ENCODE measurements around the gene CAMK1D.
"Not testable (repeated sequence)": the region's sequence is repeated elsewhere in the genome, so short reads cannot be mapped to it uniquely, and the experiment has no call there.

Gene CAMK1D

DNA sequence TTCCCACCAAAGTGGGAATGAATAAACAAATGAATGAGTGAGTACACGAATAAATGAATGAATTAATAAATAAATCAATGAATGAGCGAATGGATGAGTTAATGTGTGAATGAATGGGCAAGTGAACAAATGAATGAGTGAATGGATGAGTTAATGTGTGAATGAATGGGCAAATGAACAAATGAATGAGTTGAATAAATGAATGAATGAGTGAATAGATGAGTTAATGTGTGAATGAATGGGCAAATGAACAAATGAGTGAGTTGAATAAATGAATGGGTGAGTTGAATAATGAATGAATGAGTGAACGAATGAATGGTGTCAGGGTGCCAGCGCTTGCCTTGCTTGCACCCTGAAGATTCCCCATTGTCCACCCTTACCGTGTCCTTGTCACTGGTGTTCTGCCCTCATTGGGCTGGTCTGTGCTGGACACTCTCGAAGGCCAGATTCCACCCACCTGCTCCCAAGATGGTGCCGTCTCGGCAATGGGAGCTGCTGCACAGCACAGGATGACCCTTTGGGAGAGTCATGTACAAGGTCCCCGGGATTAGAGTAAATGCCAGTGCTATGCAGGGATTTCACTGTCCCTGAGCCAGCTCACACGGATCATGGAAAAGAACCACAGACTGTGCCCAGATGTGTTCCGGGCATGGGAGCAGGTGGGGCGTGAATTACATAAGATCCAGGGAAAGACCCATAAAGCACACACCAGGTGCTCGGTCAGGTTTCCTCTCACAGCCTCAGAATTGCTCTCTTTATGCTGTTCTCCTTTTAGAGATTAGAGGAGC lies 83.2 kb downstream of the CAMK1D start:
- peak; percentile 23 for DNase-seq

DNA sequence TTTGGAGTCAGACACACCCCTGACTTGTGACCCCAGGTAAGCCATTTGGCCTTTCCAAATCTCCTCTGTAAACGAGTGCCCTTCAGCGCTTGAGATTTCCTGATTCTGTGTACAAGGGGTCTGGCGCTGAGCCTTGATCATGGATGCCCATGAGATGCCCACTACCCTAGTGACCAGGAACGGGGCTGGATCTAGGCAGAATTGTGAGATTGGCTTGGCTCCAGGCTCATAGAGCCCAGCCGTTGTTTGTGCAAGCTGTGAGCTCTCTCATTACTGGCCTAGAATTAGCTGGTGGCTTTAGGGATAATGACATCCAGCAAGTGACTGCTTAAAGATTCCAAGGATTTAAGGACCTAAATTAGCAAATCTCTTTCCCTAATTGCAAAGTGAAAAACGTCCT lies 84.9 kb downstream of the CAMK1D start:
- DNase-seq: no peak

DNA sequence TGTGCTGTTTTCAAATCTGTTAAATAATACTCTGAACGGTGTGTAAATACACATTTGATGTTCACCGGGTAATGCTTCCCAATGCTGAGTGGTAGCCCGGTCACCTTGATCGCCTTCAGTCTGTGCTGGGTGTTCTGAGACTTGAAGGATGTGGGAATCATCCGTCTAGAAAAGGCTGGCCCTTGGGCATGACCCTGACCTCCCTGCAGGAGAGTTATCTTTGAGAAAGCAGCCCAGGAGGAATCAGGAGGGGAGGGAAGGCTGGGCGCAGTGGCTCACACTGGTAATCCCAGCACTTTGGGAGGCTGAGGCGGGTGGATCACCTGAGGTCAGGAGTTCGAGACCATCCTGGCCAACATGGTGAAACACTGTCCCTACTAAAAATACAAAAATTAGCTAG lies 85.3 kb downstream of the CAMK1D start:
- not testable (repeated sequence) for DNase-seq

DNA sequence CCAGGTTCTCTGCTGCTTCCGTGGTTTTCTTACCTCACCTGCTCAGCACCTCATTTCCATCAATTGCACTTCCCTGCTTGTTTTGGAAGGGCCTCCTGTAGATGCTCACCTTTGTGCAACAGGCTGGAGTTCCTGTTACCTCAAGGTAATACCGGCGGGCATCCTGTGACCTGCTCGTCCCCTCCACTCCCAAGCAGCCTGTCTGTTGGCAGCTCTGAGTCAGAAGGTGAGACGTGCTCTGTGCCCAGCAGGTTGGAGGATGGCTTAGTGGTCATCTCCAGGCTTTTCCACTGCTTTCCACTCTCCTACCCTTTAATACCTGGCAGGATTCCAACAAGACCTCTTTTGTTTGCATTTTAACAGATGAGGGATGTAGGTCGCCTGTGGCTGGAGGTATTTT lies 86.0 kb downstream of the CAMK1D start:
- no peak for DNase-seq

DNA sequence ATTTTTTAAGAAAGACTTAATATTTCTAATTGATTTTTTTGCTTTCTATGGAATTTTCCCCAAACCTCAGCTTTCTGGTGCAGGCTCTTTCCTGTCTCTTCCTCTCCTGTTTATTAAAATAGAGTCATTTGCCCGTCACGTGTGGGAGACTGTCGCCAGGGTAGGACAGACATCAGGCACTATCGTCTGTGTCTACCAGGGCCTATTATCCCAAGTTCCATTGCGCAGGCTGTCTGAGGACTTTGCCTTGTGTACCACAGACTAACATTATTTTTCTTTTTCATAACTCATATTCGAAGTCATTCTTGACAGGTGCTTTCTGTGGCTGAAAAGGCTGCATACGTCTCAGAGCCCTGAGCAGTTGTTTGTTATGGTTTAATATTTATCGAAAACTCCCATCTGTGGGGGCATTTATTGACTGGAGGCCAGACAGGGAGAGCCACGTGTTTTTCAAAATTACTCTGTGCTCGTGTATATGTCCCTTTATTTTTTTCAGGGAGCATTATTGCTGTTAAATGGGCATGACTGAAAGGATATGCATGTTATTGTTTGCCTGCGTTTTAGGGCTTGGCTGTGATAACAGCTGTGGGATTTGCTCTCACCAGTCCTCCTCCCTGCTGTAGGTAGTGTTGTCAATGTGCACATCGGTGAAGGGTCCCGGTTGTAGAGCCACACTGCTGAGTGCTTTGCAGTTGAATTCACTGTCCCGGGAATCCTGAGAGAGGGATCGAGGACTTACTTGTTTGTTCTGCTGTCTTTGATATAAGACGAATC lies 89.8 kb downstream of the CAMK1D start:
- no peak for DNase-seq

DNA sequence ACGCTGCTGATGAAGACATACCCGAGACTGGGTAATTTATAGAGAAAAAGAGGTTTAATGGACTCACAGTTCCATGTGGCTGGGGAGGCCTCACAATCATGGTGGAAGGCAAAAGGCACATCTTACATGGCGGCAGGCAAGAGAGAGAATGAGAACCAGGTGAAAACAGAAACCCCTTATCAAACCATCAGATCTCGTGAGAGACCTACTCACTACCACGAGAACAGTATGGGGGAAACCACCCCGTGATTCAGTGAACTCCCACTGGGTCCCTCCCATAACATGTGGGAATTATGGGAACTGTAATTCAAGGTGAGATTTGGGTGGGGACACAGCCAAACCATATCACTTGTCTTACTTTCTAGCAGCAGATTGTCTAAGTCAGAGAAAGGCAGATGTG lies 90.4 kb downstream of the CAMK1D start:
- not testable (repeated sequence) for DNase-seq

DNA sequence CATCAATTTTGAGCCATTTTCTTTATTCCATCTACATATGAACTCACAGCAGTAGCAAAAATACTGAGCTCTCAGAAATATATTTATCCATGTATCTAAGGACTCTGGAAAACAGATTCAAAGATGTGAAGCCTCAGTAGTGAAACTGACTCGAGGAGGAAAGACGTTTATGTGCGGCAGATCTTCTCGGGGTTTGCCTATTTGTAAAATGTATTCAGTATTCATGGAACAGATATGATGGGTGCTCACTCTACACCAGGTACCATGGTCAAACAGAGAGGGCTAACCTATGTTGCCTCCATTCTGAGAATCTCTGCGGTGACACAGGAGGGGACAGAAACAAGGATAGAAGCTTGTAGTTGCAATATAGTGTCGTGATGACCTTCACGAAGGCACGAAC lies 93.7 kb downstream of the CAMK1D start:
- no peak for DNase-seq

DNA sequence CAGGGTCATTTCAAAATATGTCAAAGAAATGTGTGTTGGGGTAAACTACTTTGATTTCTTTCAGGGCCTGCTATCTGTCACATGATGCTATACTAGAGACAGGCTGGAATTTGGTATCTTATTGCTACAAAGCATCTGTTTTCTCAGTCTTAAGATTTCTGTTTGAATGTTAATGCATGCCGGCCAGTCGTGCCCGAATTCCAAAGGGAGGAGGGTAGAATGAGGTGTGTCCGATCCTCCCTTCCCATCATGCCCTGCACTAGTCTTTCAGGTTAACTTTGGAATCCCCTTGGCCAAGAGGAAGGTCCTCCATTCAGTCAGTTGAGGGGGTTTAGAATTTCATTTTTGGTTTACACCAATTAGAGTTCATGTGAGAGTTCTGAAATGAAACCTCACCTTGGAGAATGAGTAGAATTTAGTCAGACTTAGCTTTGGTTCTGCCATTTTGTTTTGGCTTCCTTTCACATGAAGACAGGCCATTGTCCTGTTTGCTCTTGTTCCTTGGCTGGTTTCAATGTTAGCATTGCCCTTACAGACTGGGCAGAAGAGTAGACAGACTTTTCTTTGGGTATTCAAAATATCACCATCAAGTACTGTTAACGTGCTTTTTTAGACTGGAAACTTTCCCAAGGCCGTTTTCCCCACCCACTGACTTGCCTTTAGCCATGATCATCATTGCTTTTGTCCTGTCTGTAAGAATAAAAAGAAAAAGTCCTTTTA lies 95.8 kb downstream of the CAMK1D start:
- no peak for DNase-seq

DNA sequence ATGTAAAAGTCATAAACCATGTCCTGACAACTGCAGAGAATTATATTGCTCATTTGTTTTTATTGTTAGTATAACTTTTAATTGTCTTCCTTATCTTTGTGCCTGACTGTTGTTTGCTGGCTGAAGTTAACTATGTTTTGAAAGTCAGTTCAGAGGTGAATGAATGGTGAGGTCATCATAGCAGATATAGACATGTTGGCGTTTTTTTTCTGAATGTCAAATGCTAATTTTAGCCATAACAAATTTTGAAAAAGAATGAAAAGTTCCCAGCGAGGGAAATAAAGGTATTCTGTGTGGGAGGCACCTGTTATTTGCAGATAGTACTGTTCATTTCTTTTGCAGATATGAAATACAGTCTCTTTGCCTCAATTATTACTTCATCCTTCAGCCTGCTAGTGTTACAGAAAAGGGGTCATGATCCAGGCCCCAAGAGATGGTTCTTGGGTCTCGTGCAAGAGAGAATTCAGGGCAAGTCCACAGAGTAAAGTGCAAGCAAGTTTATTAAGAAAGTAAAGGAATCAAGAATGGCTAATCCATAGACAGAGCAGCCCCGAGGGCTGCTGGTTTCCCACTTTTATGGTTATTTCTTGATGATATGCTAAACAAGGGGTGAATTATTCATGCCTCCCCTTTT lies 96.5 kb downstream of the CAMK1D start:
- DNase-seq: no peak

DNA sequence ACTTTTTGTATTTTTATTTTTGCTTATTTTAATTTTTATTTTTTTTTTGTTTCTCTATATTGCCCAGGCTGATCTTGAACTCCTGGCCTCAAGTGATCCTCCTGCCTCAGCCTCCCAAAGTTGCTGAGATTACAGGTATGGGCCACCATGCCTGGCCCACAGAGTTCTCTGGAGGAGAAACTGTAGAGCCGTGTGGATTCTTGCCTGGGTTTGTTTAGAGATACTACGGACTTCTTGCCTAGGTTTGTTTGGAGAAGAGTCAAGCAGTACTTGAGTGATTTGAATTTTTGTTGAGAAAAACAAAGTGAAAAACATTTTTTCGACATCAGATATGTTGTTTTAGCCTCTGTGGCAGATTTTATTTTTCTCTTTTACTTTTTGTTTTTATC lies 99.0 kb downstream of the CAMK1D start:
- DNase-seq: no peak

DNA sequence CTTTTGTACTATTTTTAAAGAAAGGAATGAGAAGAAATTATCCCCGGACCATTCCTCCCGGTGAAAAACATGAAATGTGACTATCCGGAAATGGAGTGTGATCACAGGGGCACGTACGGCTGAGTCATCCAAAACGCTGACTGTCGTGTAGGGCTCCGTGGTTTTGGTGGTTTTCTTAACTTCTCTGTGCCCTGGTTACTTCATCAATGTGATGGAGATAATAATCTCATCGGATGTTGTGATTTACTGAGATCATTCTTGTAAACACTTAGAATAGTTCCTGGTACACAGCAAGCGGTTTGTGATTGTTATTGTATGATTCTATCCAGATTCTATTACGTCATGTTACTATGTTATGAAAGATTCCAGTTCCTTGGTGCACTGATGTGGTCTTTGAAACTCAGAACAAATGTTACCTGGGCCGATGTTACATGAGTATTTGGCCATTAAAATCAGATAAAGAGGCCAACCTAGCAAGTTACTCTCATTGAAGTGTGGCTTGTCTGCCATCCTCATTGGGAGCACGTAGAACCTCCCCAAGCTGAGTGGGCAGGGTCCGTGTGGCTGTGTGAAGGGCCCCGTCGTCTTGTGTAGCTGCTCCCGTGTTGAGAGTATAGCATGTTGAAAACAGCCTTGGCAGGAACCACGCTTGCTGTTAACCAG lies 99.5 kb downstream of the CAMK1D start:
- no peak for DNase-seq

DNA sequence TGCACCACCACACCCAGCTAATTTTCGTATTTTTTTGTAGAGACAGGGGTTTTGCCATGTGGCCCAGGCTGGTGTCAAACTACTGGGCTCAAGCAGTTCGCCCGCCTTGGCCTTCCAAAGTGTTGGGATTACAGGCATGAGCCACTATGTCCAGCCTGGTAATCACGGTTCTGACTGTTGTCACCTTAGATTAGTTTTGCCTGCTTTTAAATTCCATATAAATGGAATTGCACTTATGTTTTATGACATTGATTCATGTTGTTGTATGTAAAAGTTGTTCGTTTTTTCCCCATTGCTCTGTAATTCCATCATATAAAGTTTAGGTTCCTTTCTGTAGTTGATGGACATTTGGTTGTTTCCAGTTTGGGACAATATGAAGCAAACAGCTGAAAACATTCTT lies 106.0 kb downstream of the CAMK1D start:
- no peak for DNase-seq

DNA sequence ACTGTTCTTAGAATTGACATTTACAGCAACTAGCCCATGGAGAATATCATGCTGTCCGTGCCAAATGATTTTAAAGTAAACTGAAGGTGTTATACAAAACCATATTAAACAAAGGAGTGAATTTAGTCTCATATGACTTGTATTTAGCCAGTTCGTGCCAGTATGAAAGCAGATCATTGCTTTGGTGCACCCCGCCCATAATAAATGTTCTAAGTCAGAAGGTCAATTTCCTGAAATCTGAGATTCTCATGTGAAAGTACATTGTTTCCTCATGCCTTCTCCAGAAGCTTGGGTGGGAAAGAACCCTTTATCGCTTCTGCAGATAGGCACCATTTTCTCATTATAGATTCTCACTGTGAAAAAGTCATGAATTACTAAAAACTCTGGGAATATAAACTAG lies 106.4 kb downstream of the CAMK1D start:
- DNase-seq: no peak

DNA sequence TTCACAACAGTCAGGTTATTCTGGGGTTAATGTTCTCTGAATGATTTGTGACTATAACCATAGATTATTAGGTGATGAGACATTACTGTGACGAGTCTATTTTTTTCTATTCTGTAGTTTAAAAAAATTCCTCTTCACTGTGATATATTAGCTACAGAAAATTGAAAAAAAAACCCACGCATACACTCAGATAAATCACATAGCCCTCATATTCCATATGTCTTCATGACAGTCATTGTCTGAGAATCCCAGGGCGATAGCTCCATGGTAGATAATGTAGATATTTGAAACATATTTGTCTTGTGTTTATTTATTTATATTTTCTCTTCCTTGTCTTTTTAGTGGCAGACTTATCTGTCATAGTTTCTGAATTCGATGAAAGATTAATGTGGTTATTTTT lies 110.0 kb downstream of the CAMK1D start:
- no peak for DNase-seq

DNA sequence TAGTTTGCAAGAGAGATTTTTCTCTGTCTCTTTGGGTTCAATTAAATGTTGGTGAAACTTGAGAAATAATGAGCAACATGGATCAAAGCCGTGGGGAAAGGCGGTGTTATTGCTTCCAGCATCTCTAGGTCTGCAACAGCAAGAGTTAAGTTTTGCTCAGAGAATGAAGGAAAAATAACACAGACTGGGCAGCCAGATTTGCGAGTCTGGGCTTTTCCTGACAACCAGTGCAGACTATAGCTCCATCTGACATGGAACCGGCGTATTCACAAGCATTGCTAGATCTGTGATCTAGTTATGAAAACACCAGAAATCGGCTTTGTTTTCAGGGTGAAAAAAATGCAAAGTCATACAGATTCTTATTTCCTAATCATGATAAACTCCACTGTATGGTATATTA lies 110.4 kb downstream of the CAMK1D start:
- DNase-seq: no peak

DNA sequence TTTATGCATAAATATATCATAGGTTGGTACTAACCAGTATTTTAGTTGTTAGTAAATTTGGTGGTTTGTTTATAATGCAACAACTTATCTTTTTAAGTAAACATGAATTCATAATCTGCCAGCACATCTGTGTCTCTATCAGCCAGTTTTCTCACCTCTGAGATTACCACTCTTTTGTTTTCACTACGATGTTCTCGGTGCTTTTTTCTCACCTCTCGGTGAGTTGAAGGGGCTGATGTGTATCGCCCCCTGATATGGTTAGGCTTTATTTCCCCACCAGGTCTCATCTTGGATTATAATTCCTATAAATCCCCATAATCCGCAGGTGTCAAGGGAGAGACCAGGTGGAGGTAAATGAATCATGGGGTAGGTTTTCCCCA lies 114.1 kb downstream of the CAMK1D start:
- no peak for DNase-seq

DNA sequence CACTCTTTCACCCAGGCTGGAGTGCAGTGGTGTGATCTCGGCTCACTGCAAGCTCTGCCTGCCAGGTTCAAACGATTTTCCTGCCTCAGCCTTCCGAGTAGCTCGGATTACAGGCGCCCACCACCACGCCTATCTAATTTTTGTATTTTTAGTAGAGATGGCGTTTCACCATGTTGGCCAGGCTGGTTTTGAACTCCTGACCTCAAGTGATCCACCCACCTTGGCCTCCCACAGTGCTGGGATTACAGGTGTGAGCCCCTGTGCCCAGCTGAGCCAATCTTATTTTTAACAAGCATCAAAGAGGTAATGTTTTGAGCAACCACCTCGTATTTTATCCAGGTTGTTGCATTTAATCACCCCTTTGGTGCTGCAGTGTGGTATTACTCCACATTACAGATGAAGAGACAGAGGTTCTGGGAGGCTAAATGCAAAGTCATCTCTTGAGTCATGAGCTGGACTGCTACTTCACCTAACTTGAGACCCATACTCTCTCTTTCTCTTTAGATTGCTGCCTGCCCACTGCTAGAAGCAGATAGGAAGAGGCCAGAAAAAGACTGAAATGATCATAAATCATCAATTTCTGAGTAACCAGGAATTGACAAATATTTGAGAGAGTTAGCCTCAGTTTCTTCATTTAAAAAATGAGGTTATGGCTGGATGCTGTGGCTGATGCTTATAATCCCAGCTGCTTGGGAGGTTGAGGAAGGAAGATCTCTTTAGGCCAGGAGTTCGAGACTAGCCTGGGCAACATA lies 116.2 kb downstream of the CAMK1D start:
- no peak for DNase-seq

DNA sequence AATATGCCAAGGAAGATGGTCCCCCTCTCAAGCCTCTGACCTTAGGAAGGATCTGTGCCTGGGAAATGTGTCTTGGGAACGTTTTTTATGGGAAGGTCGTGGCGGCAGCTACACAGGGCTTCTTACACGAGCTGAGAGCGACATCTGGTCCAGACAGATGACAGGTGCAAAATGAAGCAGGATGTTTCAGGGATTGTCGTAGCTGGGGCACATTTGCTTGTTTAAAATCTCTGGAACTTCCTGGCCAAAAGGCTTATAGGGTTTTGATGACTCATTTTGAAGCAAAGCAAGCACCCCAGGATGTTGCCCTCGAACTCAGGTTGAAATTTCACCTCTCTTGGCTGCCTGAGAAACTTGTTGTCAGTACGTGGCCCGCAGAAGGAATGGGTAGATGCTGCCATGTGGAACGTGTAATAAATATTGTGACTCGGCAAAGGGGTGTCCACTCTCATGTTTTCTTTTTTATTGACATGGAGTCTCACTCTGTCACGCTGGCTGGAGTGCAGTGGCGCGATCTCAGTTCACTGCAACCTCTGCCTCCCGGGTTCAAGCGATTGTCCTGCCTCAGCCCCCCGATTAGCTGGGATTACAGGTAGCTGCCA lies 117.5 kb downstream of the CAMK1D start:
- no peak for DNase-seq

DNA sequence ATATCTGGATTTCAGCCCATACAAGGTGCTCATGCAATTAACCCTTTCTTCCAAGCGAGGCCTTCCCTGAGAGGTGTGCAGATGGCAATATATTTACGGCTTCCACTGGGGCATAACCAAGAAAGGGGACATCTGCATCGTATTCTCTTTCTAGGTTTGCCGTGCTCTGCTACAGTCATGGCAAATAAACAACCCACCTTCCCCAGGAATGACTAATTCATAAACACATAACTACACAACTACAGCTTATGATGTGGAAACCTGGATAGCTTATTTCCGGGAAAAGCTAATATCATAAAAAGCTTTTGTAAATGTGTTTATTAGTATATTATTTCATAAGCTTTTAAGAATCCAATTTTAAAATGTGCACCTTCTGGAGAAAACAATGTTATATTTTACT lies 120.0 kb downstream of the CAMK1D start:
- DNase-seq: no peak

DNA sequence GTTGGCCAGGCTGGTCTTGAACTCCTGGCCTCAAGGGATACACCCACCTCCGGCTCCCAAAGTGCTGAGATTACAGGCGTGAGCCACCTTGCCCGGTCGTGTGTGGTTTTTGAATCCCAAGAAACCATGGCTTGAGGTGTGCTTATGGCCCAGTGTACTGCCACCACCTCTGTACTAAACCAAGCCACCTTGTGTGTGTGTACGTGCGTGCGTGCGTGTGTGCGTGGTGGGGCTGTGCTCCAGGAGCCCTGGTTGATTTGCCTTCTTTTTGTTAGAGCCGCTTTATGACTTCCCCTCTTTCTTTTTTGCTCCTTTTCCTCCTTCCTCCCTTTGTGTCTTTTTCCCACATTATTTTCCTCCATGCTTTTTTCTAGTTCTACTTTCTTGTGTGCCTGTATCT lies 121.4 kb downstream of the CAMK1D start:
- no peak for DNase-seq

DNA sequence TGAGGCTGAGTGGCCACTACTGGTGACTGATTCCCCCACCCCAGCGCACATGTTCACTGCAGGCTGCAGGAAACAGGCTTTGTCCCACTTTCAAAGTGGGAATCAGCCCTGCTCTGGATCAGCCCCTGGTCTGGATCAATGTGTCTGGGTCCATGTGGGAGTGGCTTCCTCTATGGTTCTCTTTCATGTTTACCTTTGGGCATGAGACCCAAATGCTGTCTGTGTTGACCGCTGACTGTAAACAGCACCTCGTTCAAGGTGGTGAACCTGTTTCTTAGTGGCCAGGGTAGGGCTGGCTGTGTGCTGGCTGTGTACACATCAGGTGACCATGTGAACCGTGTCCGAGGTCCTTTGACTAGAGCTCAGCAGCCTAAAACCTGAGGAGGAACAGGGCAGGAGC lies 121.8 kb downstream of the CAMK1D start:
- DNase-seq: no peak

DNA sequence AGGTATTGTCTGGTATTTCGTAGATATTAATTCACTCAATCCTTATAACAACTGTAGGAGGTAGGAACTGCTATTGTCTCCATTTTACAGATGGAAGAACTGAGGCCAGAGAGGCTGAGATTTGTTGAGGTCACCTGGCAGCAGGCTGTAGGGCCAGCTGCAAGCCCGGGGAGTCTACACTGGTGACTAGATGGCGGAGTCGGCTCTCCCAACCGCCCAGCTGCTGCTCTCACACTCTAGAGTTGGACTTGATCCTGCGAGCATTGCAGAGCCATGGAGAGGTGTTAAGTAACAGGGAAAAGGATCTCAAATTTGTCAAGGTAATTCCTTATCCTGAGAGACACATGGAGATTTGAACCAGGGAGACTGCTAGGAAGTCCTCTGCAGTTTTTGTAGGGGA lies 124.1 kb downstream of the CAMK1D start:
- DNase-seq: no peak
